ENCODE data around the gene CHRNA5.
A peak's percentile ranks its signal among the peaks of the same experiment; 100 is the strongest.

Gene CHRNA5

DNA sequence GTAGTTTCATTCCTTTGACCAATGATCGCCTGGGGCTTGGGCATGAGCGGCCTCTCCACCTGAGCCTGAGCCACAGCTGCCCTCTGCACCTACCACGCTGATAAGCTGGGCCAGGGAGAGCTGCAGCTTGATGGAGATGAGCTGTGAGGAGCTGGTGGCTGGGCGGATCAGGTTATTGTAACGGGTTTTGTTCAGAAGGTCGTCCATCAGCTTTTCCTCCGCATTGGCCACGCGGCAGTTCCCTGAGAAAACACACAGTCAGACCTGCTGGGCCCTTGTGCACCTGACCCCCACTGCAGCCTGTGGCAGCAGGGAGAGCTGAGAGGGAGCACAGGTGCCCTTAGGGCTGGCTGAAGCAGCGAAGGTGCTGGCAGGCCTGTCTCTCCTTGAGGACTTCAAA, 70.0 kb downstream of the CHRNA5 start:
- Mint-ChIP-seq H3K4me3 (no peak overlapping the region), H3K27me3 (ENCODE audit: low read depth) (peaks cover 3% of the 10 kb centered on the region), H3K36me3 (ENCODE audit: low read depth) (peaks cover 26% of the 10 kb centered on the region), H3K9me3 (peaks cover 6% of the 10 kb centered on the region), H3K27ac (no peak overlapping the region), H3K4me1 (peaks cover 5% of the 10 kb centered on the region)
- TF ChIP-seq, protein P1, sequence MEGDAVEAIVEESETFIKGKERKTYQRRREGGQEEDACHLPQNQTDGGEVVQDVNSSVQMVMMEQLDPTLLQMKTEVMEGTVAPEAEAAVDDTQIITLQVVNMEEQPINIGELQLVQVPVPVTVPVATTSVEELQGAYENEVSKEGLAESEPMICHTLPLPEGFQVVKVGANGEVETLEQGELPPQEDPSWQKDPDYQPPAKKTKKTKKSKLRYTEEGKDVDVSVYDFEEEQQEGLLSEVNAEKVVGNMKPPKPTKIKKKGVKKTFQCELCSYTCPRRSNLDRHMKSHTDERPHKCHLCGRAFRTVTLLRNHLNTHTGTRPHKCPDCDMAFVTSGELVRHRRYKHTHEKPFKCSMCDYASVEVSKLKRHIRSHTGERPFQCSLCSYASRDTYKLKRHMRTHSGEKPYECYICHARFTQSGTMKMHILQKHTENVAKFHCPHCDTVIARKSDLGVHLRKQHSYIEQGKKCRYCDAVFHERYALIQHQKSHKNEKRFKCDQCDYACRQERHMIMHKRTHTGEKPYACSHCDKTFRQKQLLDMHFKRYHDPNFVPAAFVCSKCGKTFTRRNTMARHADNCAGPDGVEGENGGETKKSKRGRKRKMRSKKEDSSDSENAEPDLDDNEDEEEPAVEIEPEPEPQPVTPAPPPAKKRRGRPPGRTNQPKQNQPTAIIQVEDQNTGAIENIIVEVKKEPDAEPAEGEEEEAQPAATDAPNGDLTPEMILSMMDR (IDR thresholded peaks at IDR 0.05; ENCODE audit: unreplicated experiment in 3 of 3) = no peak

DNA sequence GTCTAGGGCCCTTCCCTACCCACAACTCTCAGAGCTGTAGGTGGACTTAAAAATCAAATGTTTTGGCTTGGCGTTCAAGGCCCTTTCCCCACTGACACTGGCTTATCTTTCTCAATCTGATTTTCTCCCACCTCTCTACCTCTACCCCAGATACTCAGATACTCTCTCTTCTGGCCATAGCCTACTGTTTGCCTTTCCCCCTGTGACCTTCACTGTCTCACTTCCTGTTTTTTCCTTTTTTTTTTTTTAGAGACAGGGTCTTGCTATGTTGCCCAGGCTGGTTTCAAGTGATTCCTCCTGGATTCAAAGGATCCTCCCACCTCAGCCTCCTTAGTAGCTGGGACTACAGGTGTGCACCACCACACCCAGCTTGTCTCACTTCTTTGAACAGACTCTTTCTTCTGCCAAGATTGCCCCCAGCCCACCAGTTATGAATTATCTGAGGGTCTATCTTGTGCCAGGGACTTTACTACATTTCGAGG, 71.1 kb downstream of the CHRNA5 start:
- TF ChIP-seq, protein P1 (IDR thresholded peaks at IDR 0.05; ENCODE audit: unreplicated experiment in 3 of 3) = no peak
- H3K4me3 Mint-ChIP-seq = no peak overlapping the region

DNA sequence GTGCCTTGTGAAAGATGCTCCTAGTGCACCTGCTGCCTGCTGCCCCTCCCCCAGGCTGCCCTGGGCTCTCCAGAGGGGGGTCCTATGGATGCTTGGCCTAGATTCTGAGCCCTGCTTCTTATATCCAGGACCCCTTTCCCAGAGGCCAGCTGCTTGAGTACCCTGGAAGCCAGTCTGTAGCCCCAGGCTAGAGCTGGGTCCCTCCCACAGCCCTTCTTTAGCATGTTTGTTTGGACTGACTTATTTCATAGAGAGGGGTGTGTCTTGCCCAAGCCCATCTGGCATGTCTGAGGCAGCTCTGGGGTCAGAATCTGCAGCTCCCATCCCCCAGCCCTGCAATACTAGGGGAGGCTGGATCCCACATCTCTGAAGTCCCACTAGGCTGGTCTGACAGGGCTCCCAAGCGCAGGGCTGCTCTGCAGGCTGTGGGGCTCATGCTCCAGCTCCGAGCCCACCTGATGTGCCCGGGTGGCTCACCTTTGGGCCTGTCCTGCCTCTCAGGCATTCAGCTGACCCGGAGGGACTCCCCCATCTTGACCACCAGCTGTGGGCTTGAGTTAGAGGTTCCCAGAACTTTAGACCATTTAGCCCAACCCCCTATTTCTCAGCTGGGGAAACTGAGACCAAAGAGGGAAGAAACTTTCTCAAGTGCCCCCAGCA, 72.6 kb downstream of the CHRNA5 start:
- TF ChIP-seq, protein P1 (IDR thresholded peaks at IDR 0.05; ENCODE audit: unreplicated experiment in 3 of 3) = no peak
- Mint-ChIP-seq H3K27me3 (ENCODE audit: low read depth) (peaks cover 3% of the 10 kb centered on the region), H3K27ac (no peak overlapping the region), H3K9me3 (peaks cover 2% of the 10 kb centered on the region), H3K36me3 (ENCODE audit: low read depth) (peaks cover 12% of the 10 kb centered on the region), H3K4me1 (peaks cover 18% of the 10 kb centered on the region), H3K4me3 (no peak overlapping the region)

More for the DNA sequence above, 71.1 kb downstream of the CHRNA5 start:
- Mint-ChIP-seq H3K4me1 (peaks cover 8% of the 10 kb centered on the region), H3K27me3 (ENCODE audit: low read depth) (peaks cover 3% of the 10 kb centered on the region), H3K27ac (no peak overlapping the region), H3K9me3 (peaks cover 6% of the 10 kb centered on the region), H3K36me3 (ENCODE audit: low read depth) (peaks cover 25% of the 10 kb centered on the region)

DNA sequence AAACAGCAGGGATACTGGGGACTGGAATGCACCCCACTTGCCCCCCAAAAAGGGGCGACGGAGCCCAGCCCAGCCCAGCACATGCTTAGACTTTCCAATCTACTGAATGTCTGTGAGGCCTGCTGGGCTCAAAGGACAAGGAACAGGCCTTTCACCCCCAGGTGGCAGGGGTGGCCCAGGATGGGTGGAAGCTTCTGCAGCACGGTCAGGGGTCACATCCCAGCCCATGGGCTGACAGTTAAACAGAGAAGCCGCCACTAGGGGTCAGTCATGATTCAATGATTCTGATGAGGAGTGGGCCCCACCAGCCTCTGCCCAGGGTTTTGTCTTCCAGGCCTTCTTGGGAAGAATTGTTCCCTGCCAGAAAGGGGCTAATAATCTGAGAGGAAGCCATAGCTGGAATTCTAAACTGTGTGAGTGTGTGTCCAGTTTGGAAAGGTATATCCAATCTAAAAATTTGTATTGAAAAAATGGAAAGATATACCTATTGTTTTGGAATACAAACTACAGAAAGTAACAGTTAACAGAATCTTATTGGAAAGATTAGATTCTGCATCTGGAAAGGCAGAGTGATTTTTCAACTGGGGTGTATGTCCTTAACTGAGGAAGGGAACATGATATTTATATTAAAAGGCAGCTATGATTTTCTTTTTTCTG, 73.5 kb downstream of the CHRNA5 start:
- peaks cover 3% of the 10 kb centered on the region for H3K27me3 Mint-ChIP-seq (ENCODE audit: low read depth)
- TF ChIP-seq, protein P1 (IDR thresholded peaks at IDR 0.05; ENCODE audit: unreplicated experiment in 3 of 3) = peak; percentile 67 to 78 (median 75)
- peaks cover 18% of the 10 kb centered on the region for H3K4me1 Mint-ChIP-seq
- peak overlapping the region; percentile 65 to 77 (median 72) for H3K4me3 Mint-ChIP-seq
- H3K9me3 Mint-ChIP-seq = peaks cover 2% of the 10 kb centered on the region
- peaks cover 4% of the 10 kb centered on the region for H3K36me3 Mint-ChIP-seq (ENCODE audit: low read depth)
- peak overlapping the region; percentile 55 to 68 (median 65) for H3K27ac Mint-ChIP-seq

DNA sequence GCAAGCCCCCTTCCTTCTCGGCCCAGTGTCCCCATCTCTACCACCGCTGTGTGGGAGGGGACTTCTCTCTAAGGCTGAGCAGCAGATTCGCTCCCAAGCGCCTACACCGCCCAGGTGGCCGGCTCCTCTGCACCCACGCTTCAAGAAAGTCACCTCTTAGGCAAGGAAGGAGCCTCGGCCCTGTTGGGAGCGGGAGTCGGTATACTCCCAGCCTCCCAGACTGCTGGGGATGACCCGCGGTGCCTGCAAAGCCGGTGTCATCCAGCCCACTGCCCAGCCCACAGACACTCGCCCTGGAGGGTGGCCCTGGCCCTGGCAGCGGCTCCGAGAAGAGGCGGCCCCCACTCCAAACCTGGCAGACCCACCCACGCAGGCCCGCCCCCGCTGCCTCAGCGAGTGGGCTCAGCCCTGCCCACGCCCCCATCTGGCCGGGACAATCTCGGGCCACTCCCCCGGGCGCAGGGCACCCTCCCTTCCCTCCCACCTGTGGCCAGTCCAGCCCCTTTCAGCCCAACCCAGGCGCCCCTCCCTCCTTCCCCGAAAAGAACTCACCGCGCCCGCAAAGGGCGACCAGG, 75.3 kb downstream of the CHRNA5 start:
- H3K27ac Mint-ChIP-seq = no peak overlapping the region
- peak overlapping the region; percentile 77 to 89 (median 80) for H3K4me3 Mint-ChIP-seq
- no peaks in the 10 kb centered on the region for H3K36me3 Mint-ChIP-seq (ENCODE audit: low read depth)
- peaks cover 3% of the 10 kb centered on the region for H3K27me3 Mint-ChIP-seq (ENCODE audit: low read depth)
- H3K4me1 Mint-ChIP-seq = peaks cover 18% of the 10 kb centered on the region
- TF ChIP-seq, protein P1 (IDR thresholded peaks at IDR 0.05; ENCODE audit: unreplicated experiment in 3 of 3) = no peak
- no peaks in the 10 kb centered on the region for H3K9me3 Mint-ChIP-seq
